ENCODE results near the gene LTB4R2.
A peak's percentile ranks its signal among the peaks of the same experiment; 100 is the strongest.

The LTB4R2 gene

GRCh38 chr14:24299255-24300191, 10.4 kb upstream of the LTB4R2 start, which contains the start of the genes DHRS1 and NOP9:
Gene DHRS1 (minus strand): TSS chr14:24299780. CDS start chr14:24299106, 674 bp downstream.
Gene NOP9 (plus strand): TSS chr14:24299850. CDS start chr14:24299955, 105 bp downstream.
- peak; percentile 85 for DNase-seq (ENCODE audit: low read depth)

- no peak for DNase-seq (ENCODE audit: low read depth)
Observed at GRCh38 chr14:24300326-24300980, 9.5 kb upstream of the LTB4R2 start.

DNA sequence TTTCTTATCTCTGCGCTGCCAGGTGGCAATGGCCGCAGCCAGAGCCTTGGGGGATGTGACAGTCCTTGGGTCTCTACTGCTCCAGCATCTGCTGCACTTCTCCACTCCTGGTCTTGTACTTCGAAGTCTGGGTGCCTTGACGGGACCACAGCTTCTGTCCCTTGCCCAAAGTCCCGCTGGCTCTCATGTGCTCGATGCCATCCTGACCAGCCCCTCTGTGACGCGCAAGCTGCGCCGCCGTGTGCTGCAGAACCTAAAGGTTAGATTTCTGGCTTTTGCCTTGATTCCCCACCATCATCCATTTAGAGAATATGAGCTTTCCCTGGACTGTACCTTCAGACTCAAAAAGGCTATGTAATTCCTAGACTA, 5.9 kb upstream of the LTB4R2 start:
- DNase-seq (ENCODE audit: low read depth): no peak

DNA sequence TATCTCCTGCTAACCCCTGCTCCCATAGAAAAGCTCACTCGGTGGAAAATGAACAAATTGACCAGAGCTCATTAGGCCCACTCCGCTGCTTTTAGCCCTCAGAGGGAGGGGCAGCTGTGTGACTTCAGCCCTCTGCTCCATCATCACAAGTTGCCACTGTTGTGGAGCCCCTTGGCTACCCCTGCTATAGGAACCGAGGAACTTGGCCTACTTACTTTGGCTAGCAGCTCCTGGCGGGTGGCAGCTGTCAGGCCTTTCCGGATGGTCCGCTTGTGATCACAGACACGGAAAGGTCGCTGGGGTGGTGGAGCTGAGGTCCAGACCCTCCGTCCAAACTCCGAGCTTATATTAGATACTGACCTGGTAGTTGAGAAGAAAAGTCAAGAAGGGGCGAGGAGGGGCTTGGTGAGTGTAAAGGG, 2.8 kb upstream of the LTB4R2 start:
- DNase-seq (ENCODE audit: low read depth): no peak

- peak; percentile 38 for DNase-seq (ENCODE audit: low read depth)
Observed at GRCh38 chr14:24307575-24308341, 2.2 kb upstream of the LTB4R2 start, which contains the start of gene CIDEB. Gene CIDEB (minus strand): TSS chr14:24307977. CDS start chr14:24307858, 119 bp downstream.

DNA sequence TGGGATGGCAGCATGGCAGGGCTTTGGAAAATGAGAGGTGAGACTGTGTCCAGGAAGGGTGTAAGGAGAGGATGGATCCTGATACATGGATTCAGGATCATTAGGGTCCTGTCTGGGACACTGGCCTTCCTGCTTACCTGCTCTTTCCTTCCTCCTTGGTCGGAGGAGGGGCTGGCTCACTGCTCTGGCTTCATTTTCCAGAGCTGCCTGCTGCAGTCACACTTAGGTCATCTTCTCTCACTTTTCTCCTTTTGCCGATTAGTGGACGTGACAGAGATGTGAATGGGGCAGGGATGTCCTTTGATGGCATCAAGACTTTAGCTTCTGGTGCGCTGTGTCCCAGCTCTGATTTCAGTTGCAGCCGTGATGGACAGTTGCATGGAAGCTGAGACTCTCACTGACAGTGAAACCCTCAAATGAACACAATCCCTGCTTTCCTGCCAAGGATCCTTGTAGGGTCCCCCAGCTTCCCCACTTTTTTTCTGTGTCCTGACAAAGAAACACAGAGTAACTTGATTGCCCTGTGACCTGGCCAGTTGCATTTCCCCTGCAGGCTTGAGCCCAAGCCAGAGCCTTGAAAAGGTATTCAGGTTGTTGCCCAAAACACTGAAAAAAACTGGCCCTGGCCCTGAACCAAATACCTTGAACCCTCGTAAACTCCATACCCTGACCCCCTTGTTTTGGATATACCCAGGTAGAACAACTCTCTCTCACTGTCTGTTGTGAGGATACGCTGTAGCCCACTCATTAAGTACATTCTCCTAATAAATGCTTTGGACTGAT, 1.4 kb upstream of the LTB4R2 start:
- DNase-seq (ENCODE audit: low read depth): no peak

DNA sequence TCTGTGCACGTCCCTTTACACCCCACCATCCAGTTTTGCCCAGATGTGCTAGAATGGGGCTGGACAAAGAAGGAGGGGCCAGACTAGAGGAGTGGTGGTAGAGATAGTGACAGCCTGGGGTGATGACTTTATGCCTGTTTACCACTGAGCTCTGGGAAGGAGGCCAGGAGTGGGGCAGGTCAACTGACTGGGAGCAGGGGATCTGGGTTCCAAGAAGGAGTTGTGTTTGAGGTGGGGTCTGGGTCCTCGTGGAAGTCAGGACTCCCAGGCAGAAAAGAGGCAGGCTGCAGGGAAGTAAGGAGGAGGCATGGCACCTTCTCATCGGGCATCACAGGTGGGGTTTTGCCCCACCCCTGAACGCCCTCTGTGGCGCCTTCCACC, 315 bp downstream of the LTB4R2 start:
- DNase-seq (ENCODE audit: low read depth): no peak

DNA sequence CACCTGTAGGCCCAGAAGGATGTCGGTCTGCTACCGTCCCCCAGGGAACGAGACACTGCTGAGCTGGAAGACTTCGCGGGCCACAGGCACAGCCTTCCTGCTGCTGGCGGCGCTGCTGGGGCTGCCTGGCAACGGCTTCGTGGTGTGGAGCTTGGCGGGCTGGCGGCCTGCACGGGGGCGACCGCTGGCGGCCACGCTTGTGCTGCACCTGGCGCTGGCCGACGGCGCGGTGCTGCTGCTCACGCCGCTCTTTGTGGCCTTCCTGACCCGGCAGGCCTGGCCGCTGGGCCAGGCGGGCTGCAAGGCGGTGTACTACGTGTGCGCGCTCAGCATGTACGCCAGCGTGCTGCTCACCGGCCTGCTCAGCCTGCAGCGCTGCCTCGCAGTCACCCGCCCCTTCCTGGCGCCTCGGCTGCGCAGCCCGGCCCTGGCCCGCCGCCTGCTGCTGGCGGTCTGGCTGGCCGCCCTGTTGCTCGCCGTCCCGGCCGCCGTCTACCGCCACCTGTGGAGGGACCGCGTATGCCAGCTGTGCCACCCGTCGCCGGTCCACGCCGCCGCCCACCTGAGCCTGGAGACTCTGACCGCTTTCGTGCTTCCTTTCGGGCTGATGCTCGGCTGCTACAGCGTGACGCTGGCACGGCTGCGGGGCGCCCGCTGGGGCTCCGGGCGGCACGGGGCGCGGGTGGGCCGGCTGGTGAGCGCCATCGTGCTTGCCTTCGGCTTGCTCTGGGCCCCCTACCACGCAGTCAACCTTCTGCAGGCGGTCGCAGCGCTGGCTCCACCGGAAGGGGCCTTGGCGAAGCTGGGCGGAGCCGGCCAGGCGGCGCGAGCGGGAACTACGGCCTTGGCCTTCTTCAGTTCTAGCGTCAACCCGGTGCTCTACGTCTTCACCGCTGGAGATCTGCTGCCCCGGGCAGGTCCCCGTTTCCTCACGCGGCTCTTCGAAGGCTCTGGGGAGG, 985 bp downstream of the LTB4R2 start, which contains the start of gene LTB4R:
Gene LTB4R (plus strand): TSS at position 857 of the 959 bp plus-strand sequence. CDS start 4,150 bp downstream, outside the sequence.
- peak; percentile 47 for DNase-seq (ENCODE audit: low read depth)

DNA sequence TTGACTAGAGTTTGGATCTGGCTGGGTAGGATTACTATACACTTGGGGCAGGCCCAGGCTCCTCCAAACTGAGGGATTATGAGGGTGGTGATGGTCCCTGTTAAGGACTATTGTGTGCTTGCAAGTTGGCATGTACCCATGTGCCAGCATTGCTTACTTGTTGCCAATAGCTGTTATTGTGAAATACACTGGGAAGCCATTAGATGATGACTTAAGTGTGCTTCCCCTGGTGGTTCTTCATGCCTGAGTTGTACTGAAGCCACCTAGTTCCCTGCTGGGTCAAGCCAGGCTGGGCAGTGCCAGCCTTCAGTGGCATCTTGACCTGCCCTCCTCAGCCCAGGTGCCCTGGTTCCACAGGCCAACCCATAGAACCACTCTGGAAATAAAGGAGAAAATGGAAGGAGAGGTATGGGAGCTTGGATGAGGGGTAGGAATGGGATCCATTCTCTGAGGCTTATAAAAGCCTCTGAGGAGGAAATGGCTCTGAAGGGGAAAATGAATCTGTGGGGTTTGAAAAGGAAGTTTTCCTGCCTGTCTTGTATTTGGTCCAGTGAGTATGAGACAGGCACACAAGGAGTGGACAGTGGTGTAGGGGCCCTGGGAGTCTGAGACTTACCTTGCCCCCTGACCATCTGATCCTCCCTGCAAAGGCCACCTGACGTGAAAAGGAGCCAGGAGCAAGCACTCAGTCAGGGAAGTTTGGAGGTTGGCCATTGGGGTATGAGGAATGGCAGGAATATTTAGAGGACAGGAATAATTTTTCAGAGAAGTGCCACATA, 2.1 kb downstream of the LTB4R2 start:
- no peak for DNase-seq (ENCODE audit: low read depth)

DNA sequence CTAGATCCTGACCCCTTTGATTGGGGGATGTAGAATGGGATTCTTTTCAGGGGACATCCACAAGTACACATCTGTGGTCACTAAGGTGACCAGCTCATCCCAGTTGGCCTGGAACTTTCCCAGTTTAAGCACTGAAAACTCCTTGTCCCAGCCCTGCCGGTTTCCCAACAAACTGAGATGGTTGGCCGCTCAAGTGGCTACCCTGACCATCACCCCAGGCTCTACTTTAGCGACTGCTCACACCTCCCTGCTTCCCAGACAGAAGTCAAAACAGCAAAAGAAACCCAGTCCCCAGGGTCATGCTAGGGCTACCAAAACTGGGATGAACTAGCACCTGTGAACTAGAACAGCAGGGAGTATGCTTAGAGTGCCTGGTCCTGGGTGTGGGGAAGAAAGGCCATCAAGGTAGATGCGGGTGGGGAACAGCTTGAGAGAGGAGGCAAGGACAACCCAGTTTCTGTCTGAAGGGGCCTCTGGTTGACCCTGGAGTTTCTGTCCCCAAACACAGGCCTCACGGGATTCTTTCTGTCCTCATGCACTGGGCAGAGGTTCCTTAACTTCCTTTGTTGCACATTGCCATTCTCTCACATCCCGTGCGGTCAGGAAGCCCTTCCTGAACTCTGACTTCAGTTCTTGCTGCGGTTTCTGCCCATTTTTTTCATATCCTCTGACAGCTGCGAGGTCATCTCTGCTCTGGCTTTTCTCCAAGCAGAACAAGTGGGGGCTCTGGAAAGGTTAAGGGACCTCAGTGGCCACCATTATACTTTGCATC, 3.0 kb downstream of the LTB4R2 start:
- no peak for DNase-seq (ENCODE audit: low read depth)

DNA sequence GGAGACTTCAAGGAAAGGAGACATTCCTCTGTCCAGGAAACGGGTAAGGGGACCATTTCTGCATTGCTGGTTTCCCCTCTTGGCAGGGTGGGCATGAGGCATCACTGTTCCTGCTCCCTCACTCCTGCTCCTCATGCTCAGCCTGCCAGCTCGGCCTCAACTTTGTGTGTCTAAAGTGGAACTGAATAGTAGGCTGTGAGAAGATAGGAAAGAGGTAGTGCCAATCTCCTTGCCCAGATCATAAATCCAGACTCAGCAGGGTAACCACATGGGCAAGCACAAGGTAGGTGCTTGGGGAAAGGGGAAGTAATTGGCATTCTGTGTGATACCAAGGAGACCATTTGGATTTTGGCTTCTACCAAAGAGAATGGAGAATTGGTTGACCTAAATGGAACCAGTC, 4.0 kb downstream of the LTB4R2 start:
- DNase-seq (ENCODE audit: low read depth): no peak

- DNase-seq (ENCODE audit: low read depth): no peak
Observed at GRCh38 chr14:24314377-24315193, 4.6 kb downstream of the LTB4R2 start.

GRCh38 chr14:24315243-24315806, 5.4 kb downstream of the LTB4R2 start:
- DNase-seq (ENCODE audit: low read depth): no peak

DNA sequence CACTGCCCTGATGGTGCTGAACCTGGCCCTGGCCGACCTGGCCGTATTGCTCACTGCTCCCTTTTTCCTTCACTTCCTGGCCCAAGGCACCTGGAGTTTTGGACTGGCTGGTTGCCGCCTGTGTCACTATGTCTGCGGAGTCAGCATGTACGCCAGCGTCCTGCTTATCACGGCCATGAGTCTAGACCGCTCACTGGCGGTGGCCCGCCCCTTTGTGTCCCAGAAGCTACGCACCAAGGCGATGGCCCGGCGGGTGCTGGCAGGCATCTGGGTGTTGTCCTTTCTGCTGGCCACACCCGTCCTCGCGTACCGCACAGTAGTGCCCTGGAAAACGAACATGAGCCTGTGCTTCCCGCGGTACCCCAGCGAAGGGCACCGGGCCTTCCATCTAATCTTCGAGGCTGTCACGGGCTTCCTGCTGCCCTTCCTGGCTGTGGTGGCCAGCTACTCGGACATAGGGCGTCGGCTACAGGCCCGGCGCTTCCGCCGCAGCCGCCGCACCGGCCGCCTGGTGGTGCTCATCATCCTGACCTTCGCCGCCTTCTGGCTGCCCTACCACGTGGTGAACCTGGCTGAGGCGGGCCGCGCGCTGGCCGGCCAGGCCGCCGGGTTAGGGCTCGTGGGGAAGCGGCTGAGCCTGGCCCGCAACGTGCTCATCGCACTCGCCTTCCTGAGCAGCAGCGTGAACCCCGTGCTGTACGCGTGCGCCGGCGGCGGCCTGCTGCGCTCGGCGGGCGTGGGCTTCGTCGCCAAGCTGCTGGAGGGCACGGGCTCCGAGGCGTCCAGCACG, 6.1 kb downstream of the LTB4R2 start:
- no peak for DNase-seq (ENCODE audit: low read depth)

GRCh38 chr14:24316597-24316950, 6.6 kb downstream of the LTB4R2 start:
- no peak for DNase-seq (ENCODE audit: low read depth)

- DNase-seq (ENCODE audit: low read depth): no peak
Observed at GRCh38 chr14:24317141-24317928, 7.4 kb downstream of the LTB4R2 start.
